ENCODE data around the gene AOAH. TPM values are rescaled to one million over a fixed set of nuclear protein-coding genes. Genes with fewer than 3 reads are reported as not detected.
"Not testable (repeated sequence)": the region's sequence is repeated elsewhere in the genome, so short reads cannot be mapped to it uniquely, and the experiment has no call there.

The AOAH gene
- total RNA-seq, 1 donor from 2014 or later = 0.92 TPM

DNA sequence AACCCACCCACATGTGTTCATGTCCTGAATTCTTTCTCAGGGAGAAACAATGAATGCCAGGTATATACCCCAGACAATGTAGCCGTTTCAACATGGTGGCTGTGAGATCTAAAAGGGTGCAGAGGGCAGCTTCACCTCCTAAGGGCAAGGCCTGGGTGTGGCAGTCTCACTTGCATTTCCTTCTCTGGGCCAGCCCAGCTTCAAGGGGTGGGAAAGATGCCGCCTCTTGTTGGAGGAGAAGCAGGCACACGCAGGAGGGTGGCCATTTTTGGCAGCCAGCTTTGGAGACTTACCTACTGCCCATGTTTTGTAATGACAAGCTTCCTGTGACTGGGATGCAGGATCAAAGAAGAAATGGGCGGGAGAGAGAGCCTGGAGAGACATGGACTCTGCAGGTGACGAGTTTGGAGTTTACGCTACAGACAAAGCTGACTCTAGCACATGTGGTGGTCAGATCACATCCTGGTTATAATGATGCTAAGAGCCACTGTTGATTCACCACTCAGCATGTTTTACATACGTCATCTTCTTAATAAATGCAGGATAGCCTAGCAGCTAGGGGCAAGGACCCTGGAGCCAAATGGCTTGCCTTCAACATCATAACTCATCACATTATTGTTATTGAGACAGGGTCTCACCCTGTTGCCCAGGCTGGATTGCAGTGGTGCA lies 218.0 kb downstream of the AOAH start:
- H3K27ac Mint-ChIP-seq = no peak overlapping the region
- DNase-seq (ENCODE audit: extremely low spot score, unreplicated experiment) = no peak
- no peaks in the 10 kb centered on the region for H3K27me3 Mint-ChIP-seq
- peaks cover 16% of the 10 kb centered on the region for H3K4me1 Mint-ChIP-seq (ENCODE audit: unreplicated experiment)
- H3K9me3 Mint-ChIP-seq = peaks cover 11% of the 10 kb centered on the region
- H3K36me3 Mint-ChIP-seq = peaks cover 3% of the 10 kb centered on the region
- H3K4me3 Mint-ChIP-seq = no peak overlapping the region
- TF ChIP-seq, protein P1, sequence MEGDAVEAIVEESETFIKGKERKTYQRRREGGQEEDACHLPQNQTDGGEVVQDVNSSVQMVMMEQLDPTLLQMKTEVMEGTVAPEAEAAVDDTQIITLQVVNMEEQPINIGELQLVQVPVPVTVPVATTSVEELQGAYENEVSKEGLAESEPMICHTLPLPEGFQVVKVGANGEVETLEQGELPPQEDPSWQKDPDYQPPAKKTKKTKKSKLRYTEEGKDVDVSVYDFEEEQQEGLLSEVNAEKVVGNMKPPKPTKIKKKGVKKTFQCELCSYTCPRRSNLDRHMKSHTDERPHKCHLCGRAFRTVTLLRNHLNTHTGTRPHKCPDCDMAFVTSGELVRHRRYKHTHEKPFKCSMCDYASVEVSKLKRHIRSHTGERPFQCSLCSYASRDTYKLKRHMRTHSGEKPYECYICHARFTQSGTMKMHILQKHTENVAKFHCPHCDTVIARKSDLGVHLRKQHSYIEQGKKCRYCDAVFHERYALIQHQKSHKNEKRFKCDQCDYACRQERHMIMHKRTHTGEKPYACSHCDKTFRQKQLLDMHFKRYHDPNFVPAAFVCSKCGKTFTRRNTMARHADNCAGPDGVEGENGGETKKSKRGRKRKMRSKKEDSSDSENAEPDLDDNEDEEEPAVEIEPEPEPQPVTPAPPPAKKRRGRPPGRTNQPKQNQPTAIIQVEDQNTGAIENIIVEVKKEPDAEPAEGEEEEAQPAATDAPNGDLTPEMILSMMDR (conservative IDR thresholded peaks at IDR 0.05) = no peak

DNA sequence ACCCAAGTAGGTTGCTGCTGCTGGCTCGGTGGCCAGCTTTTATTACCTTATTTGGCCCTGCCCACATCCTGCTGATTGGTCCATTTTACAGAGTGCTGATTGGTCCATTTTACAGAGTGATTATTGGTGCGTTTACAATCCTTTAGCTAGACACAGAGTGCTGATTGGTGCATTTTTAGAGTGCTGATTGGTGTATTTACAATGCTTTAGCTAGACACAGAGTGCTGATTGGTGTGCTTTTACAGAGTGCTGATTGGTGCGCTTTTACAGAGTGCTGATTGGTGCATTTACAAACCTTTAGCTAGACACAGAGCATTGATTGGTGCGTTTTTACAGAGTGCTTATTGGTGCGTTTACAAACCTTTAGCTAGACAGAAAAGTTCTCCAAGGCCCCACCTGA lies 219.7 kb downstream of the AOAH start:
- not testable (repeated sequence) for H3K36me3 Mint-ChIP-seq; H3K4me1 Mint-ChIP-seq (ENCODE audit: unreplicated experiment); DNase-seq (ENCODE audit: extremely low spot score, unreplicated experiment); H3K4me3 Mint-ChIP-seq; H3K27me3 Mint-ChIP-seq; H3K27ac Mint-ChIP-seq
- peaks cover 11% of the 10 kb centered on the region for H3K9me3 Mint-ChIP-seq

GRCh38 chr7:36504216-36504615 lies 220.1 kb downstream of the AOAH start:
- not testable (repeated sequence) for H3K36me3 Mint-ChIP-seq; DNase-seq (ENCODE audit: extremely low spot score, unreplicated experiment); H3K4me1 Mint-ChIP-seq (ENCODE audit: unreplicated experiment); H3K27ac Mint-ChIP-seq; H3K4me3 Mint-ChIP-seq; H3K27me3 Mint-ChIP-seq
- peaks cover 11% of the 10 kb centered on the region for H3K9me3 Mint-ChIP-seq

- DNase-seq (ENCODE audit: extremely low spot score, unreplicated experiment) = no peak
- peaks cover 4% of the 10 kb centered on the region for H3K9me3 Mint-ChIP-seq
- H3K4me3 Mint-ChIP-seq = no peak overlapping the region
- H3K27ac Mint-ChIP-seq = peak overlapping the region; percentile 19
- H3K27me3 Mint-ChIP-seq = no peaks in the 10 kb centered on the region
- TF ChIP-seq, protein P1 (conservative IDR thresholded peaks at IDR 0.05) = no peak
- H3K36me3 Mint-ChIP-seq = peaks cover 3% of the 10 kb centered on the region
- peaks cover 4% of the 10 kb centered on the region for H3K4me1 Mint-ChIP-seq (ENCODE audit: unreplicated experiment)
Observed at GRCh38 chr7:36497775-36498174, 226.5 kb downstream of the AOAH start.

DNA sequence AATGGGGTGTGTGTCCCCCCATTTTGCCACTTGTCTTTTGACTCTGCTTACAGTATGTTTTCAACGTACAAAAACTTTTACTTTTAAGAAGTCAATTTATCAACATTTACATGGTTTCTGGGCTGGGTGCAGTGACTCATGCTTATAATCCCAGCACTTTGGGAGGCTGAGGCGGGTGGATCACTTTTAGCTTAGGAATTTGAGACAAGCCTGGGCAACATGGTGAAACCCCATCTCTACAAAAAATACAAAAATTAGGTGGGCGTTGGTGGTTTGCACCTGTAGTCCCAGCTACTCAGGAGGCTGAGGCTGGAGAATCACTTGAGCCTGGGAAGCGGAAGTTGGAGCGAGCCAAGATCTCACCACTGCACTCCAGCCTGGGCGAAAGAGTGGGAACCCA lies 227.1 kb downstream of the AOAH start:
- H3K27me3 Mint-ChIP-seq; H3K4me1 Mint-ChIP-seq (ENCODE audit: unreplicated experiment); H3K4me3 Mint-ChIP-seq; H3K9me3 Mint-ChIP-seq; DNase-seq (ENCODE audit: extremely low spot score, unreplicated experiment); H3K36me3 Mint-ChIP-seq: not testable (repeated sequence)
- H3K27ac Mint-ChIP-seq = peak overlapping the region; percentile 8

DNA sequence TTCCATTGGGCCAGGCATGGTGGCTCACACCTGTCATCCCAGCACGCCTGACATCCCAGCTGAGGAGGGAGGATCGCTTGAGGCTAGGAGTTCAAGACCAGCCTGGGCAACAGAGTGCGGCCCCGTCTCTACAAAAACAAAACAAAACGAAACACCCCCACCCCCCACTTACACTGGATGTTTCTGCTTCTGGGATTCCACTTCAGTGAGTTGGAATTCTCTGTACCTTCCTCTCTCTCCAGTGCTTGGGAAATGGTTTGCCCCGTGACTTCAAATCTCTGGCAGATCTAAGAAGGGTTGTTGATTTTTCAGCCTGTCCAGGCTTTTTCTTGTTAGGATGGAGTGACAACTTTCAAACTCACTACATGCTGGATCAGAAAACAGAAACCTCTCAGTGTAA lies 227.7 kb downstream of the AOAH start:
- H3K4me3 Mint-ChIP-seq = no peak overlapping the region
- peaks cover 4% of the 10 kb centered on the region for H3K4me1 Mint-ChIP-seq (ENCODE audit: unreplicated experiment)
- TF ChIP-seq, protein P1 (conservative IDR thresholded peaks at IDR 0.05) = no peak
- no peak overlapping the region for H3K27ac Mint-ChIP-seq
- H3K27me3 Mint-ChIP-seq = no peaks in the 10 kb centered on the region
- peaks cover 4% of the 10 kb centered on the region for H3K9me3 Mint-ChIP-seq
- no peak for DNase-seq (ENCODE audit: extremely low spot score, unreplicated experiment)
- H3K36me3 Mint-ChIP-seq = no peaks in the 10 kb centered on the region

DNA sequence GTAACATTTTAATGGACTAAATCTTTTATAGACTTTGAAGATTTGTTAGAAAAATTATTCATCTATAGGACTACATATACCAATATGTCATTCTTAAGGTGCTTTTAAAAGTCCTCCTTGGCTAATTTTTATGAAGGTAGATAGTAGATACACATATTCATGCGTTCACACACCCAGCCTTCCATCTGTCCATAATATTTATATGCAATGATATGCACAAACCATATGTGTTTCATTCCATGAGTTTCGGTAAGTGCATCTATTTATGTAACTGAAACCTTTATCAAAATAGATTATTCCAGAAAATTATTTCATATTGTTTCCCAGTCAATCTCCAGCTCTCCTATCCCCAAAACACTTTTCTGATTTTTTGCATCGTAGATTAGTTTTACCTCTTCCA lies 233.0 kb downstream of the AOAH start:
- DNase-seq (ENCODE audit: extremely low spot score, unreplicated experiment) = no peak
- Mint-ChIP-seq H3K4me1 (ENCODE audit: unreplicated experiment) (peaks cover 21% of the 10 kb centered on the region), H3K27me3 (no peaks in the 10 kb centered on the region), H3K36me3 (no peaks in the 10 kb centered on the region), H3K9me3 (peaks cover 8% of the 10 kb centered on the region), H3K27ac (no peak overlapping the region), H3K4me3 (no peak overlapping the region)
- TF ChIP-seq, protein P1 (conservative IDR thresholded peaks at IDR 0.05) = no peak
